Chondrocyte (in vitro differentiated cells): ENCODE measurements around the gene DISC1. TPM values are rescaled to one million over a fixed set of nuclear protein-coding genes. Genes with fewer than 3 reads are reported as not detected.

ENCODE experiments used
- DNase-seq: peaks from one replicate; pipeline ENCODE4 v3.0.0; 2021; ENCODE audit warnings: mixed read lengths, low spot score
- H3K27ac Mint-ChIP-seq: one replicate; pipeline ENCODE4 v1.8.0; 2021; ENCODE audit warnings: mild to moderate bottlenecking, moderate library complexity, mixed read lengths; ENCODE audit not compliant: unreplicated experiment
- H3K27me3 Mint-ChIP-seq: 2 replicates; pipeline ENCODE4 v1.8.0; 2021; ENCODE audit warnings: low read depth, mixed read lengths
- H3K36me3 Mint-ChIP-seq: 2 replicates; pipeline ENCODE4 v1.8.0; 2021; ENCODE audit warnings: low read depth, mixed read lengths
- H3K4me1 Mint-ChIP-seq: 2 replicates; pipeline ENCODE4 v1.8.0; 2021; ENCODE audit warnings: low read depth, mild to moderate bottlenecking, mixed read lengths
- H3K4me3 Mint-ChIP-seq: one replicate; pipeline ENCODE4 v1.8.0; 2021; ENCODE audit warnings: mild to moderate bottlenecking, moderate library complexity, mixed read lengths; ENCODE audit not compliant: unreplicated experiment
- H3K9me3 Mint-ChIP-seq: 2 replicates; pipeline ENCODE4 v1.8.0; 2021; ENCODE audit warnings: low read depth, mixed read lengths
- total RNA-seq: library from RNA; stranded (reverse); gene quantifications from 3 replicates; pipeline ENCODE4 v1.2.1, GENCODE V29; 2021
- TF ChIP-seq, protein P1 (sequence below): fragments of 200-600 bp; sonication (generic); IDR thresholded peaks from 2 replicates; pipeline ENCODE4 v1.5.0; 2021; ENCODE audit warnings: antibody characterized with exemption, mild to moderate bottlenecking, moderate library complexity

DISC1 gene
- total RNA-seq, 1 donor from 2014 or later, result 5.0 TPM

DNA sequence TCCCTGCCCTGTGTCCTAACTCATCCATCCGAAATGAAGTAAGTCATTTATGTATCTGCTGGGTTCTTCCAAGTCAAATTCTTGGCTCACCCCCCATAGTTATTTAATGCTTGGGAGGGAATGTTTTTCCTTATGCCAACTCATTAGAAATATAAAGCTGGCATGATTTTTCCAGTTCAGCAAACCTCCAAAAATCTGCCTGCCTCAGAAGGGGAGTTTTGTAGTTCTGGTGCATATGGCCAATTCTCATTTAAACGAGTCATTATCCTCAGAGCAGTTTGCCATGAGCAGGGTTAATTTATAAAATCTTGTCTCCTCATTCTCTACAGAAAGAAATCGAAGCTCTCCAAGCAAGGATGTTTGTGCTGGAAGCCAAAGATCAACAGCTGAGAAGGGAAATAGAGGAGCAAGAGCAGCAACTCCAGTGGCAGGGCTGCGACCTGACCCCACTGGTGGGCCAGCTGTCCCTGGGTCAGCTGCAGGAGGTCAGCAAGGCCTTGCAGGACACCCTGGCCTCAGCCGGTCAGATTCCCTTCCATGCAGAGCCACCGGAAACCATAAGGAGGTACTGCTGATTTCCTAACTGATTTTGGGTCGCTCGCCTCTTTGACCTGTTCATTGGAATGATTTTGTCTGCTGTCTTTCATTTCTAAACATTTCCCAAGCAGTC is 144.1 kb downstream of the DISC1 start:
- Mint-ChIP-seq H3K27ac (no peak overlapping the region), H3K4me3 (no peak overlapping the region), H3K27me3 (no peaks in the 10 kb centered on the region), H3K36me3 (peaks cover 6% of the 10 kb centered on the region), H3K9me3 (no peaks in the 10 kb centered on the region), H3K4me1 (peaks cover 21% of the 10 kb centered on the region)
- DNase-seq, result no peak
- TF ChIP-seq, protein P1, sequence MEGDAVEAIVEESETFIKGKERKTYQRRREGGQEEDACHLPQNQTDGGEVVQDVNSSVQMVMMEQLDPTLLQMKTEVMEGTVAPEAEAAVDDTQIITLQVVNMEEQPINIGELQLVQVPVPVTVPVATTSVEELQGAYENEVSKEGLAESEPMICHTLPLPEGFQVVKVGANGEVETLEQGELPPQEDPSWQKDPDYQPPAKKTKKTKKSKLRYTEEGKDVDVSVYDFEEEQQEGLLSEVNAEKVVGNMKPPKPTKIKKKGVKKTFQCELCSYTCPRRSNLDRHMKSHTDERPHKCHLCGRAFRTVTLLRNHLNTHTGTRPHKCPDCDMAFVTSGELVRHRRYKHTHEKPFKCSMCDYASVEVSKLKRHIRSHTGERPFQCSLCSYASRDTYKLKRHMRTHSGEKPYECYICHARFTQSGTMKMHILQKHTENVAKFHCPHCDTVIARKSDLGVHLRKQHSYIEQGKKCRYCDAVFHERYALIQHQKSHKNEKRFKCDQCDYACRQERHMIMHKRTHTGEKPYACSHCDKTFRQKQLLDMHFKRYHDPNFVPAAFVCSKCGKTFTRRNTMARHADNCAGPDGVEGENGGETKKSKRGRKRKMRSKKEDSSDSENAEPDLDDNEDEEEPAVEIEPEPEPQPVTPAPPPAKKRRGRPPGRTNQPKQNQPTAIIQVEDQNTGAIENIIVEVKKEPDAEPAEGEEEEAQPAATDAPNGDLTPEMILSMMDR, result no peak

DNA sequence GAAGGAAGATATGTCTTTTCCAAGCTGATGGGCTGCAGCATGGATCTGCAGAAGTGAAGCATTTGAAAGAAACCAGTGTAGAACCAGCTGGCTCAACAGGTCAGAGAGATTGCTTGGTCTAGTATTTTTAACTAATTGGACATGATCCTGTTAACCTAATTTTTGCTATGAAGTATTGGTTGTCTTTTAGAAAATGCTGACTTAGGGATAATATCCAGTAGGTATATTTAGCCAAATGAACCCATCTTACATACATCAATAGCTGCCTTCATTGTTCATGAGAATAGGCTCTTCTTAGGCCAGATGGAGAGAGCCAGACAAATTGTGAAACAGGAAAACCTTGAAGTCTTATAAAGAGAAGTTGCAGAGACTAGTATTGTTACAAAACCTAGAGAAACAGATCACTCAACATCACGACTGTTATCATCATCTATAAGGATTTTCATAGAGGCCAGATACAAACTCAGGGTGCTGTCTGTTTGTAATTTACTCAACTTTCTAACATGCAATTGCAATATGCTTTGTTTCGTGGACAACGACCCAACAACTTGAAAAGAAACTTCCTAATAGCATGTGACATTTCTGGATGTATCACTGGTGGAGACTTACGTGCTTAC is 148.2 kb downstream of the DISC1 start:
- H3K9me3 Mint-ChIP-seq, result peaks cover 2% of the 10 kb centered on the region
- H3K4me3 Mint-ChIP-seq, result no peak overlapping the region
- no peak for DNase-seq
- H3K36me3 Mint-ChIP-seq, result peaks cover 3% of the 10 kb centered on the region
- TF ChIP-seq, protein P1, result no peak
- peak overlapping the region; percentile 85 for H3K27ac Mint-ChIP-seq
- H3K27me3 Mint-ChIP-seq, result no peaks in the 10 kb centered on the region
- H3K4me1 Mint-ChIP-seq, result peaks cover 55% of the 10 kb centered on the region

DNA sequence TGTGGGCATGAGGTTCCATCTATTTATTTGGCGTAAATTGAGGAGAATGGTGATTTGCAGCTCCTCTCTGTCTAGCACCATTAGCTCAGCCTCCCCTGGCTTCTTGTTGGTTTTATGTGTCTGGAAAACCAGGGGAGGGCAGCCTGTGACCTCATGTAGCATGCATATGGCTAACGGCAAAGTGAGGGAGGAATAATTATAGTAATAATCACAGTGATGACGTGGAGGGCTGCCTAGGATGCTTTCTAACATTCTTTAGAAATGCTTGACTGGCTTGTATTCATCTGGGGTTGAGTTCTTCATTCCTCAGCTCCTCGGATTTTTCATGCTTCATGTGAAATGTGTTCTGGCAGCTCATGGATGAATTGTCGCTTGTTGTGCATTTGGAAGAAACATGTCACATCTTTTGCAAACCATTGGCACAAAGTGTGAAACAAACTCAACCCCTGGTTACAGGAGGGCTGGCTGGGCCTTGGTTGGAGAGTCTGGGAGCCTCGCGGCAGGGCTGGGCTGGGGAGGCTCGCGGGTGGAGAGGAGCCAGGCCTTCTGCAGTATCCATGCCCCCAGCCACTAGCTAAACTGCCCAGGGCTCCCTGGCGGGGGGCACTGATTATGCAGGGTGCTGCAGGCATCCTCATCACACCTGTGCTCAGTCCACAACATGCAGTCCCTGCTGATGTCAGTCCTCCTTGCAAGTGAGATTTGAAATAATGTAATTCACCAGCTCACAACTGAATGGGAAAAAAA is 149.6 kb downstream of the DISC1 start:
- Mint-ChIP-seq H3K9me3 (peaks cover 2% of the 10 kb centered on the region), H3K4me1 (peaks cover 45% of the 10 kb centered on the region), H3K27me3 (no peaks in the 10 kb centered on the region), H3K27ac (peak overlapping the region; percentile 85), H3K4me3 (no peak overlapping the region), H3K36me3 (peaks cover 3% of the 10 kb centered on the region)
- TF ChIP-seq, protein P1, result peak; percentile 54
- no peak for DNase-seq

DNA sequence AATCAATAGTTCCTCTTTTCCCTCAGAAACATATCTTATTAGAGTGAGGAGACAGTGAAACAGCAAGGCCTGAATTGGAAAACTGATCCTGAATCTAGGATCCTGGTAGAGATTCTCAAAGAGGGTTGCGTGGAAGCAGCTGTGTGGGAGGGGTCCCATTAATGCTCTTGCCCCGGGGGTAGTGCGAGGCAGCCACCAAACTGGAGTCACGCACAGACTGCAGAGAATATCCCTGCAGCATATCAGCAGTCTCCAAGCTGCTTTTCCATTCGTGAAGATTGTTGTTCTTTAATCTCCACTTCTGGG is 150.1 kb downstream of the DISC1 start:
- H3K27ac Mint-ChIP-seq, result peak overlapping the region; percentile 85

More for the DNA sequence above, 150.1 kb downstream of the DISC1 start:
- DNase-seq, result no peak
- TF ChIP-seq, protein P1, result no peak
- Mint-ChIP-seq H3K4me3 (no peak overlapping the region), H3K9me3 (peaks cover 2% of the 10 kb centered on the region), H3K4me1 (peaks cover 47% of the 10 kb centered on the region), H3K27me3 (no peaks in the 10 kb centered on the region), H3K36me3 (peaks cover 3% of the 10 kb centered on the region)
